ENCODE data around the gene SORBS1. TPM values are rescaled to one million over a fixed set of nuclear protein-coding genes. Genes with fewer than 3 reads are reported as not detected.

SORBS1 gene
- total RNA-seq, 2 donors from 2014 or later, result 16.7 to 17.9 TPM

- 8 to 17% methylated on average over 2 to 4 of the region's 4 CpGs for WGBS, 2 experiments (ENCODE audit: insufficient coverage in 1 of 2, insufficient read length in 1 of 2)
- Histone ChIP-seq H3K9me3 (ENCODE audit: control insufficient read depth, low read length) (no peaks in the 10 kb centered on the region), H3K4me1 (ENCODE audit: control insufficient read depth, insufficient read depth, low read length) (peaks cover 6% of the 10 kb centered on the region), H3K27ac (ENCODE audit: low read depth, low read length) (no peak overlapping the region), H3K27me3 (ENCODE audit: control insufficient read depth, insufficient read depth, low read length, poor library complexity, severe bottlenecking) (peaks cover 12% of the 10 kb centered on the region), H3K9ac (ENCODE audit: extremely low read depth, low read length, poor library complexity, severe bottlenecking) (no peak overlapping the region), H3K36me3 (ENCODE audit: control insufficient read depth, insufficient read depth, low read length) (no peaks in the 10 kb centered on the region), H3K4me3 (ENCODE audit: low read length) (no peak overlapping the region)
- H3K27me3 Mint-ChIP-seq (ENCODE audit: insufficient read depth), result peaks cover 10% of the 10 kb centered on the region
- TF ChIP-seq CTCF (conservative IDR thresholded peaks at IDR 0.05), result no peak
- no peaks in the 10 kb centered on the region for H3K36me3 Mint-ChIP-seq (ENCODE audit: low read depth)
- H3K27ac Mint-ChIP-seq, result no peak overlapping the region
- H3K4me1 Mint-ChIP-seq, result peaks cover 46% of the 10 kb centered on the region
- H3K4me3 Mint-ChIP-seq, result peak overlapping the region; percentile 91
- no peaks in the 10 kb centered on the region for H3K9me3 Mint-ChIP-seq
- peak; percentile 80 for DNase-seq
Observed at GRCh38 chr10:95559471-95559870, 1.7 kb downstream of the SORBS1 start.

- Histone ChIP-seq H3K9me3 (ENCODE audit: control insufficient read depth, low read length) (peaks cover under 1% of the 10 kb centered on the region), H3K36me3 (ENCODE audit: control insufficient read depth, insufficient read depth, low read length) (no peaks in the 10 kb centered on the region), H3K4me3 (ENCODE audit: low read length) (no peak overlapping the region), H3K9ac (ENCODE audit: extremely low read depth, low read length, poor library complexity, severe bottlenecking) (no peak overlapping the region), H3K27ac (ENCODE audit: low read depth, low read length) (no peak overlapping the region), H3K27me3 (ENCODE audit: control insufficient read depth, insufficient read depth, low read length, poor library complexity, severe bottlenecking) (peaks cover 12% of the 10 kb centered on the region), H3K4me1 (ENCODE audit: control insufficient read depth, insufficient read depth, low read length) (peaks cover 6% of the 10 kb centered on the region)
- Mint-ChIP-seq H3K4me3 (peak overlapping the region; percentile 91), H3K9me3 (no peaks in the 10 kb centered on the region), H3K4me1 (peaks cover 46% of the 10 kb centered on the region), H3K27ac (no peak overlapping the region), H3K27me3 (ENCODE audit: insufficient read depth) (peaks cover 10% of the 10 kb centered on the region), H3K36me3 (ENCODE audit: low read depth) (no peaks in the 10 kb centered on the region)
- peak; percentile 25 for TF ChIP-seq CTCF (conservative IDR thresholded peaks at IDR 0.05)
- no peak for DNase-seq
- WGBS, 2 experiments (ENCODE audit: insufficient coverage in 1 of 2, insufficient read length in 1 of 2), result 74 to 100% methylated on average over 1 of the region's 1 CpG
Observed at GRCh38 chr10:95558593-95559320, 2.4 kb downstream of the SORBS1 start.

GRCh38 chr10:95556994-95557767 lies 4.0 kb downstream of the SORBS1 start:
- peaks cover 6% of the 10 kb centered on the region for H3K36me3 Mint-ChIP-seq (ENCODE audit: low read depth)
- no peak for DNase-seq
- H3K27ac Mint-ChIP-seq, result peak overlapping the region; percentile 66
- no peak for TF ChIP-seq CTCF (conservative IDR thresholded peaks at IDR 0.05)
- H3K36me3 ChIP-seq (ENCODE audit: control insufficient read depth, insufficient read depth, low read length), result no peaks in the 10 kb centered on the region
- peaks cover 46% of the 10 kb centered on the region for H3K4me1 Mint-ChIP-seq
- H3K9me3 ChIP-seq (ENCODE audit: control insufficient read depth, low read length), result peaks cover 11% of the 10 kb centered on the region
- H3K4me3 ChIP-seq (ENCODE audit: low read length), result no peak overlapping the region
- peaks cover 10% of the 10 kb centered on the region for H3K27me3 Mint-ChIP-seq (ENCODE audit: insufficient read depth)
- no peak overlapping the region for H3K27ac ChIP-seq (ENCODE audit: low read depth, low read length)
- peaks cover 12% of the 10 kb centered on the region for H3K27me3 ChIP-seq (ENCODE audit: control insufficient read depth, insufficient read depth, low read length, poor library complexity, severe bottlenecking)
- no peak overlapping the region for H3K9ac ChIP-seq (ENCODE audit: extremely low read depth, low read length, poor library complexity, severe bottlenecking)
- peaks cover 6% of the 10 kb centered on the region for H3K4me1 ChIP-seq (ENCODE audit: control insufficient read depth, insufficient read depth, low read length)
- H3K9me3 Mint-ChIP-seq, result peaks cover 7% of the 10 kb centered on the region
- no peak overlapping the region for H3K4me3 Mint-ChIP-seq
- WGBS, 2 experiments (ENCODE audit: insufficient coverage in 1 of 2, insufficient read length in 1 of 2), result 73% methylated on average over 5 to 8 of the region's 8 CpGs

Data from endodermal cell (in vitro differentiated cells).